HG03558 (cell line): Measurements from ENCODE around the gene PGK1.
"Not testable (repeated sequence)": the region's sequence is repeated elsewhere in the genome, so short reads cannot be mapped to it uniquely, and the experiment has no call there.

Source experiments
- ATAC-seq: cut with Tn5 transposase; IDR thresholded peaks from one replicate; pipeline ENCODE4 v1.9.1; 2021; ENCODE audit warnings: moderate number of reproducible peaks; ENCODE audit not compliant: unreplicated experiment; ENCODE audit errors: extremely low read depth

The PGK1 gene

DNA sequence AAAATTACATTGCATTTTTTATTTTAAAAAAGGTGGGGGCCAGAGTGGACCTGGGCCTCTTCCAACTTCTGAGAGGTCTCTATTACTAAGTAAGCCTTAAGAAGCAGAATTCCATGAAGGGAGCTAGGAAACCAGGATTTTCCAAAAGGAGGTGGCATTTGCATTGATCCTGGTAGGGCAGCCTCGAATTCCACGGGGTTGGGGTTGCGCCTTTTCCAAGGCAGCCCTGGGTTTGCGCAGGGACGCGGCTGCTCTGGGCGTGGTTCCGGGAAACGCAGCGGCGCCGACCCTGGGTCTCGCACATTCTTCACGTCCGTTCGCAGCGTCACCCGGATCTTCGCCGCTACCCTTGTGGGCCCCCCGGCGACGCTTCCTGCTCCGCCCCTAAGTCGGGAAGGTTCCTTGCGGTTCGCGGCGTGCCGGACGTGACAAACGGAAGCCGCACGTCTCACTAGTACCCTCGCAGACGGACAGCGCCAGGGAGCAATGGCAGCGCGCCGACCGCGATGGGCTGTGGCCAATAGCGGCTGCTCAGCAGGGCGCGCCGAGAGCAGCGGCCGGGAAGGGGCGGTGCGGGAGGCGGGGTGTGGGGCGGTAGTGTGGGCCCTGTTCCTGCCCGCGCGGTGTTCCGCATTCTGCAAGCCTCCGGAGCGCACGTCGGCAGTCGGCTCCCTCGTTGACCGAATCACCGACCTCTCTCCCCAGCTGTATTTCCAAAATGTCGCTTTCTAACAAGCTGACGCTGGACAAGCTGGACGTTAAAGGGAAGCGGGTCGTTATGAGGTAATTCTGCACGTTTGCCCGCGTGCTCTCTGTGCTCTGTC, at the start of gene PGK1:
TSS of gene PGK1 (plus strand) at position 626 of the 824 bp plus-strand sequence. CDS start at position 719, 93 bp downstream.
- ATAC-seq: peak; percentile 87

DNA sequence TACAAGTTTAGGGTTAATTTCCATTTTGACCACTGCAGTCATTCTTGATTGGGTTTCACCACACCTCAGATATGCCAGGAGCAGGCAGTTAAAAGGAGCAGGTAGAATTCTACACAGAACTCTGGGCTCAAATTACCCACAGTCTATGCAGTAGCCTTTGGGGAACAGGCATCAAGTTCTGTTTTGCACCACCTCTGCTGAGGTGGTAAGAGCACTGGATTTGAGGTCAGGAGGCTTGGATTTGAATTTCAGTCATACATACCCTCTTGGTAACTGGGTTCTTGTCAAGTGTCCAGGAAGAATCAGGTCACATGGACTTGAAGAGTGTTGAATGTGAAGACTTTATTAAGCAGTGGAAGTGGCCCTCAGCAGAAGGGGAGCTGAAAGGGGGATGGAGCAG, 40.4 kb upstream of the PGK1 start:
- ATAC-seq: no peak

DNA sequence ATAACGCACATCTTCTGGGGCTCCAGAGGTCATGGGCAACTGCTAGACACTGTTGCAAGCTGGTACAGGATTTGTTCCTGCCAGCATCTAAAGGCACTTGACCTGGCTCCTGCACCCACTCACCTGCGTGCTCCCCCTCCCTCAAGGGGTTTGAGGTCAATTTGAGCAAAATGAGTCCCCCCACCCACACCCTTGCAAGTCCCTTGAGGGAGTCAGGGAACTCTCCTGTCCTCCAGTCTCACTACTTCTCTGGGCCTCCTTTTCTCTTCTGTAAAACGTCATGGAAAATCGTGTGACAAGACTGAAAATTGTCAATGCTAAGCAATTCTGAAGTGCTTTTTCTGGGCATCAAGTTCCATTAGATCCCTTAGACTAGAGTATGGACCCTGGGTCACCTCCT, 39.9 kb upstream of the PGK1 start:
- ATAC-seq: no peak

DNA sequence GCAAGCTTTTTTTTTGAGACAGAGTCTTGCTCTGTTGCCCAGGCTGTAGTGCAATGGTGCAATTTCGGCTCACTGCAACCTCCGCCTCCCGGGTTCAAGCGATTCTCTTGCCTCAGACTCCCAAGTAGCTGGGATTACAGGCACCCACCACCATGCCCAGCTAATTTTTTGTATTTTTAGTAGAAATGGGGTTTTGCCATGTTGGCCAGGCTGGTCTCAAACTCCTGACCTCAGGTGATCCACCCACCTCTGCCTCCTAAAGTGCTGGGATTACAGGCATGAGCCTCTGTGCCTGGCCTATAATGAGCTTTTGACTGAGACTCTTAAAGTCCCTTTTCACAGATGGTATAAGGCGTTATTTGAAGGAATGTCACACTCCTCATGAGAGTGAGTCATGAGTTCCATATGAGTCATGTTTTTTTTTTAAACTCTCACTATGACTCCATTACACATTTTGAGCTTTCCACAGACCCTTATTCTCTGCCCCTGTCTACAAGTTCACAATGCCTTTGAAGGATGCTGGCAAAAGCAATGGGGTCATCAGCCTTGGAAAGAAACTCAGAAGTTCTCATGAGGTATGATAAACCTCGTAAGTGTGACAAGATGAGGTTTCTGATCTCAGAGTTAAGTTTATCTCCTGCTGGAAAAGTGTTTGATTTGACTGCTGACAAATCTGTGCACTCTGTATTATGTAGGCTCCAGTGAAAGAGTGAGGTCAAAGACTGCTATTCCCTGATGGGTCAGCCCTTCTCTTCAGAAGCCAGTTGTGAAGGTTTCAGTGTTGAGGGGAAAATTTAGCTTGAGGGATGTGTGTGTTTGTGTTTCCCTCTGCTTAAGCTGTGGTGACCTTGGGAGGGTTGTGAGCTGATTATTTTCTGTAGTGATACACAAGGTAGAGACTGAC, 39.1 kb upstream of the PGK1 start:
- peak; percentile 68 for ATAC-seq

DNA sequence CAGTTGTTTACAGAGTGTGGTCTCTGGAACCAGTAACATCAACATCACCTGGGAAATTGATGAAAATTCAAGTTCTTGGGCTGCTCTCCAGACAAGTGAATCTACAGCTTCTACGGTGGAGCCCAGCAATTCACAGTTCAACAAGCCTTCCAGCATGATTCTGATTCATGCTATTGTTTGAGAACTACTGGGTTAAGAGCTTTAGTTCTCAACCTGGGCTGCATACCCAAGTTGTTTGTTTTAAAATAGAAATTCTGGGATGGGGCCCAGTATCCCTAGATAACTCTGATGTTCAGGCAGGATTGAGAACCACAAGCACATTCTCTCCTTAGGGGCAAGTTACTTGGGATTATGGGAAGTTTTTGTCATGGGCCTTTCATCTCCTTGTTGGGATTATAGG, 37.9 kb upstream of the PGK1 start:
- no peak for ATAC-seq

DNA sequence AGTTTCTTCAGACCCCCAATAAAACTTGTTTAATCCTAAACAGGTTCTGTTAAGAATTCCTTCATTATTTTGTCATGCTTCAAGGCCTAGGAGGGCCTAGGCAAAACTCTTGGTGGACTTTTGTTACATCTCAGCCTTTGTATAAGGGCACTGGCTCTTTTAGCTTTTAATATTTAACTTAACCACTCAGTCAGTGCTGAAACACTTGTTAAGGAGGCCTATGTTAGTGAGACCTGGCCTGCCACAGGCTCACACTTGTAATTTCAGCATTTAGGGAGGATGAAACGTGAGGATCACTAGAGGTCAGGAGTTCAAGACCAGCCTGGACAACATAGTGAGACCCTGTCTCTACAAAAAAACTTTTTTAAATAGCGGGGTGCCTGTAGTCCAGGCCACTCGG, 32.7 kb upstream of the PGK1 start:
- ATAC-seq: no peak

DNA sequence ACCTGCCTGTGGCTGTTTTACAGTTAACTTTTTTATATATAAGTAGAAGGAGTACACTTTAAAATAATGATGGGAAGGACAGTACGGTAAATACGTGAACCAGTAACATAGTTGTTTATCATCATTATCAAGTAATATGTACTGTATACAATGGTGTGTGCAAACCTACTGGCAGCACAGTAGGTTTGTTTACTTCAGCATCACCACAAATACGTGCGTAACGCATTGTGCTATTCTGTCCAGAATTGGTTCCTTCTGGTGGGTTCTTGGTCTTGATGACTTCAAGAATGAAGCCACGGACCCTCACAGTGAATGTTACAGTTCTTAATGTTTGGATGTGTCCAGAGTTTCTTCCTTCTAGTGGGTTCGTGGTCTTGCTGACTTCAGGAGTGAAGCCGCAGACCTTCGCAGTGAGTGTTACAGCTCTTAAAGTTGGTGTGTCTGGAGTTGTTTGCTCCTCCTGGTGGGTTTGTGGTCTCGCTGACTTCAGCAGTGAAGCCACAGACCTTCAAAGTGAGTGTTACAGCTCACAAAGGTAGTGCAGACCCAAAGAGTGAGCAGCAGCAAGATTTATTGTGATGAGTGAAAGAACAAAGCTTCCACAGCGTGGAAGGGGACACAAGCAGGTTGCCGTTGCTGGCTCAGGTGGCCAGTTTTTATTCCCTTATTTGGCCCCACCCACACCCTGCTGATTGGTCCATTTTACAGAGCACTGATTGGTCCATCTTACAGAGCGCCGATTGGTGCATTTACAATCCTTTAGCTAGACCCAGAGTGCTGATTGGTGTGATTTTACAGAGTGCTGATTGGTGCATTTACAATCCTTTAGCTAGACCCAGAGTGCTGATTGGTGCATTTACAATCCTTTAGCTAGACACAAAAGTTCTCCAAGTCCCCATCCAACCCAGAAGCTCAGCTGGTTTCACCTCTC, 30.6 kb upstream of the PGK1 start:
- ATAC-seq: not testable (repeated sequence)

DNA sequence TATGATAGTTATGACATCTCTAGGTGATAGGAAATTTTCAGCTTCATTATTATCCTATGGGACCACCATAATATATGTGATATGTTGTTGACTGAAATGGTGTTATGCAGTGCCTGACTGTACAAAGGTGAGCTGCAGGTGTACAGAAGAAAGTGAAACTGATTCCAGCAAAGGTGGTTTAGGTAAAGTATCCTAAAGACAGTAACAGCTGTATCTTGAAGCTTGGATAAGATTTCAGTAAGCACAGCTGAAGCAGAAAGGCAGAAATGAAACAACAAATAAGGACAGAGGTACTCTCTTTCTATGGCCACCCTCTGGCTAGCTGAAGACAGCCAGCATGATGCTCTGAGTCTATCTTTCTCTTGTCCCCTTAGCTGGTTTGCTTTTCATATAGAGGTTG, 30.0 kb upstream of the PGK1 start:
- no peak for ATAC-seq

DNA sequence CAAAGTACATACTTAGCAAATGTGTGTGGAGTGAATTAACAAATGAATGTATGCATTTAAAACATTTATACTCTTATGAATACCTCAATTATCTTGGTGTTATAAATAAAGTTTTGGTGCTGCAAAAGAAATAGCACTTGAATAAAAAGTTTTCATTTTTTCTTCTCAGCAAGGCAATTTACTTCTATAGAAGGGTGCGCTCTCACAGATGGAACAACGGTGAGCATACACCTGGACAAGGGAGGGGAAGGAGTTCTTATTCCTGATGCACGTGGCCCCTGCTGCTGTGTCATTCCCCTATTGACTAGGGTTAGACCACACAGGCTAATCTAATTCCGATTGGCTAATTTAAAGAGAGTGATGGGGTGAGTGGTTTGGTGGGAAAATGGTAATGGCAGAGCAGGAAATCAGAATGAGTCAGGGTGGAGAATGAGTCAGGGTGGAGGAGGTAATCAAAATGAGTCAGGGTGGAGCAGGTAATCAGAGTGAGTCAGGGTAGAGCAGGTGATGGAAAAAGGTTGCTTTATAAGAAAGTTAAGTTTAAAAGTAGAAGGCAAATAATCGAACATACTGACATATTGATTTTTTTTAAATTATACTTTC, 28.2 kb upstream of the PGK1 start:
- ATAC-seq: no peak

DNA sequence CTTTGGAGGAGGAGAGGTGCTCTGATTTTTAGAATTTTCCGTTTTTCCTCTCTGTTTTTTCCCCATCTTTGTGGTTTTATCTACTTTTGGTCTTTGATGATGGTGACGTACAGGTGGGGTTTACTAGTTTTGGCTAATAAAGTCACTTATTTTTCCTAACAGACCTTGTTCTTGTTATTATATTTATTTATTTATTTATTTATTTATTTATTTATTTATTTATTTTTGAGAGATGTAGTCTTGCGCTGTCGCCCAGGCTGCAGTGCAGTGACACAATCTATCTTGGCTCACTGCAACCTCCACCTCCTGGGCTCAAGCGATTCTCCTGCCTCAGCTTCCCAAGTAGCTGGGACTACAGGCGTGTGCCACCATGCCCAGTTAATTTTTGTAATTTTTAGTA, 22.6 kb upstream of the PGK1 start:
- not testable (repeated sequence) for ATAC-seq

DNA sequence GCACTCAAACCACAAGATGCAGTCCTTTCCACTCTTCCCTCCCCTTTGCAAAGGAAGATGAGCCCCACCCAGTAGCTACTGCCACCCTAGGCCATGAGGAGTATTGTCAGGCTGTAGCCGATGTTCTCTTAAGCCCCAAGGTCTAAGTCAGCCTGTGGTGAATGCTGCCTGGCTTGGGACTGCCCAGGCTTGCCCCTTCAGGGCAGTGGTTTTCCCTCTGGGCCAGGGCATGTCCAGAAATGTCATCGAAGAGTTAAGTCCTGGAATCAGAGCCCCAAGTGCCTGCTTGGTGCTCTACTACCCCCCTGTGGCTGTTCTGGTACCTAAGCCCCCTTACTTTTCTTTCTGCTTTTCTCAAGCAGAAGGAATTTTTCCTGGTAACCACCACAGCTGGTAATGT, 11.8 kb upstream of the PGK1 start:
- peak; percentile 83 for ATAC-seq

DNA sequence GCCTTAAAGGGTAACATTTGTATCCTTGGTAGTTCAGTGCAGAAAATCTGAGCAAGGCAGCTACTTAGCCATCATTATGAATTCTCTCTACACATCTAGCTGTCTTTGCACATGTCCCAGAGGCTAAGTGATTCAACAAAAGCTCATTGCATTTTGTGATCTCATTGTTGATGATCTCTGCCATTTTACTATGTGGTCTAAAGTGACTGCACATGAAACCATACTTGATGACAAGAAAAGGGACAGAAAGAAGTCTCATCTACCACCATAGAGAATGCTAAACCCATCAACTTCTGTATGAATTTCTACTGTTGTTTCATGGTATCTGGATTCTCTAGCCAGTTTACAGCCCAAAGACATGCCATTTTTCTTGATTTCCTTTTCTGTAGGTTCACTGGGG, 5.9 kb upstream of the PGK1 start:
- no peak for ATAC-seq

DNA sequence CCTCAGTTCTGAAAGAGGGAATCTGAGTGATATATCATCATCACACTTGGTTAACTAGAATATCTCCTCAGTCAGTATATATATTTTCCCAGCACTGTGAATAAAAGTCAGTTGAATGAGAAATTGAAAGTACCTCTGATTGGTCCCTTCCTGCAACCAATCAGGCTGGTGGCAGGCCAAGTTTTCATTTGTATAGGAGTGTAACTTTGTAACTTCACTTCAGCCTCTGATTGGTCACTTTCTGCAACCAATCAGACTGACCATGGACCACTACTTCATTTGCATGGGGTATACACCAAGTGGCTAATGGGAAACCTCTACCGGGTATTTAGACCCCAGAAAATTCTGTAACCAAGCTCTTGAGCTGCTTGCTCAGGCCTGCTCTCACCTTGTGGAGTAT, 2.0 kb upstream of the PGK1 start:
- ATAC-seq: no peak

DNA sequence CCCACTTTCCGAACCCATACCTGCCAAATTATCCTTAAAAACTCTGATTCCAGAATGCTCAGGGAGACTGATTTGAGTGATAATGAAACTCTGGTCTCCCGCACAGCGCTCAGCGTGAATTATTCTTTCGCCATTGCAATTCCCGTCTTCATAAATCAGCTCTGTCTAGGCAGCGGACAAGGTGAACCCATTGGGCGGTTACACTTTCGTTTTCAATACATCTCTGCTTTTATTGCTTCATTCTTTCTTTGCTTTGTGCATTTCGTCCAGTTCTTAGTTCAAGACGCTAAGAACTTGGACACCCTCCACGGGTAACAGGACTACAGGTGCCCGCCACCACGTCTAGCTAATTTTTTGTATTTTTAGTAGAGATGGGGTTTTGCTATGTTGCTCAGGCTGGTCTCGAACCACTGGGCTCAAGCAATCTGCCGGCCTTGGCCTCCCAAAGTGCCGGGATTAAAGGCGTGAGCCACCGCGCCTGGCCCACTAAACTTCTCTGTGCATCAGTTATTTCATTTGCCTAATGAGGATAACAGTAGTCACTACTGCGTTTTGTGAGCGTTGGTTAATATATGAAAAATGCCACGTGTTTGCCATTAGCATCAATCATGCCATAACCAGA, 936 bp upstream of the PGK1 start:
- ATAC-seq: no peak

DNA sequence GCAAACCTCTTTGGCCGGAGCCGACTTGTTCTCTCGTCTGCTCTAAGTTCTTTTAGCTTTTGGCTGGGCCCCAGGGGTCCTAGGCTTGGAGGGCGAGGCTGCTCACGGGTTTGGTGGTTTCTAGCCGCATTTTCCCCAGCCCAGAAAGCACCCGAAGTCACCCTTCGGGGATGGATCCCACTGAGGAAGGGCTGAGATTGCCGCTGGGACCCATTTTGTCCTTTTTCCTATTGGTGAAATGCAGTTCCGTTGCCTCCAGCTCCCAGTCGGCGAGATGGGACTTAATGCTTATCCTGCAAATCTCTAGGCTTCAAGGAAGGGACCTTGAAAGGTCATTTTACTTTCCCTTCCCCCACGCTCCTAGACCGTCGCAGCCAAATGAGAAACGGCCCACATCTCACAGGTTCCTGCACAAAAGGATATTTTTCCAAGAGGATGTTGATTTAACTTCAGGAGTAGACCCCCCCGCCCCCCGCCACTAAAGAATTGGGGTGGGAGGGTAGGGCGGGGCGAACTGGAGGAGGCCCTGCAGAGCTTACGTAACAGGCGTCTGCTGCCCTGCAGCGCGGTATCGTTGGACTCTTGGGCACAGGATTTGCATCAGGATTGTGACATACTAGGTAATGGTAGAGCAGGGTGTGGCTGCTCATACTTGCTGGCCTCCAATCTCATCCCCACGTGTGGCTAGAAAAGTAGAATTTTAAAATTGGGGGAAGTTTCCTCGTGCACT, 564 bp downstream of the PGK1 start:
- ATAC-seq: no peak

DNA sequence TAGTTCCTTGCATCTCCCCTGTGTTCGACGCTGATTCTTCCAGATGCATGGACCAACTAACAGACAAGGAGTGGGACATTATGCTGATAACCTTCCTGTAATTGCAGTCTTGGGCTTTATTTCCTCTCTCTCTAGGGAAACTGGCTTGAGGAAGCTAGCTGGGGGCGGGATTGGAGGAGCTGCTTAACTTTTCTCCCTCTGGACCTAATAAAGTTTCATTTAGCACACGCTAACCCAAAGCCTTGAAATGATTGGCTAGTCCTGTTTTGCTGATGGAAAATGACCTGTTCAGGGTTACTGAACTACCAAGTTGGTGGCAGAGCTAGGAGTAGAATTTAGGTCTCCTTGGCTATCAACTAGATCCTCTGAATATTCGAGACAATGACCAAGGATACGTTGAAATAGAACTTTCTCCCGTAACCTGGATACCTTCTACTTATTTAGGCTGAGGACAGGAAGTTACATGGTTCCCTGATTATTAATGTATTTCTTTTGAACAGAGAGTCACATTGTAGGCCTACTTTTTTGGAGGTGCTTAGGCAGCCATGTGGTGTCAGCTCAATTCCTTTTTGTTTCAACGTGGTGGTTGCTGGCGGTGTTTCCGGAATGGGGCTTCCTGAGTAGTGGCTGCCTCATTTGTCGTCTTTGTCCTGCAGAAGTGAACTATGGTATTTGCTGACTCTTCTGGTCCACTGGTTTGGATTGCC, 2.0 kb downstream of the PGK1 start:
- no peak for ATAC-seq

DNA sequence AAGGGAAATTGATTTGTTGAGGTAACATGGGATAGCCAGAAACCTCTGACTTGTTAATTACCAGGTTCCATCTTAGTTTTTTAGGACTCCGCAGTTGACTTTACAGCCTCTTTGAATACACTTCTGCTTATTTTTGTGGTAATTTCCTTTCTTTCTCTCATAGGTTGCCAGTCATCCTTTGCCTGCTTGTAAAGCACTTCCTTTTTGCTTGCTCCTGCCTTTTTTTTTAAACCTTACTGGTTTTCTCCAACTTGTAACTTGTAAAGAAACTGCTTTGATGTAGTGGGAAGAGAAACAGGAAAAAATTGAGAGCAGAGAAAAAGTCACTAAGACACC, 2.6 kb downstream of the PGK1 start:
- no peak for ATAC-seq

DNA sequence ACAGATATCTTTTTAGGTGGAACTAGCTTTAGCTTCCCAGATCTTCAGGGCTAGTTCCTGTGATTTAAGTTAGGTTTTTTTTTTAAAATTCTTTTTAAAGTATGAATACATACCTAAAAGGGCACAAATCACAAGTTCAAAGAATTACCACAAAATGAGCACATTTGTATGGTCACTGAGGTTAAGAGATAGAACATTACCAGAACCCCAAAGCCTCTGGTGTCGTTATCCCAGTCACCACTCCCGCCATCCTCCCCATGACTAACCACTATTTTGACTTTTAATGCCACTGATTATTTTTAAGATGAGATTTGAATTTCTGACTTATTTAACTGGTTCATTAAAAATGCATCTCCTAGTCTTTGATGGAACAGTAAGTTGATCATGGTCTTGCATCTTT, 5.4 kb downstream of the PGK1 start:
- ATAC-seq: no peak
